Amniotic stem cell (primary cell): ENCODE results near the gene PHLPP1.

Experiments
- DNase-seq: peaks from one replicate; lab custom pipeline; 2025; lab: John Stamatoyannopoulos, UW

The PHLPP1 gene

GRCh38 chr18:62744076-62744968, 29.0 kb downstream of the PHLPP1 start:
- DNase-seq: no peak

DNA sequence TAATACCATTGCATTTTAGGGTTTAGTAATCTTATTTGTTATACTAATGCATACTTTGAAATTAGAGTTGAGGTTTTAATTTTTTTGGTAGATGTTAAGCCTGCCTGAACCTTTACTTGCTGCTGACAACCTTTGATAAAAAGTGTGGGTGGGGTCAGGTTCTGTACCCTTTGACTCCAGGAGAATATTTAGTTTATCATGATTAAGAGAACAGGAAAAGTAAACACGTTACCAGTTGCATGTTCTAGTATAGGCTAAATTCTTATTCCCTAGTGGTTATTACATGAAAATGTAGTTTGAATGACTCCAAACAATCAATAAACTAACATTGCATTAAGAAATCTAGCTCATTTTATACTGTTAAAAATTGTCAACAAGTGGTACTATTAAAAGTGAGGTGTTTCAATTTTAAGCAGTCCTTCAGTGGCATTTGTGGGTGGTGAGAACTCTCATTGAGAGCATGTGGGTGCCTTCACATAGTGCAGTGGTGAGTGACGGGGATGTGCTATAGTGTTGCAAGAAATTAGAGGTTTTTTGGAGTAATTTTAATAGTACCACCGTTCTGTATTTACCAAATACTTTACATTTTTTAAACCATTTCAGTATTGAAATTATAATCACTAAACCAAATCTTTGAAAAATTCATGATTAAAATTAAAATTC, 29.9 kb downstream of the PHLPP1 start:
- no peak for DNase-seq

DNA sequence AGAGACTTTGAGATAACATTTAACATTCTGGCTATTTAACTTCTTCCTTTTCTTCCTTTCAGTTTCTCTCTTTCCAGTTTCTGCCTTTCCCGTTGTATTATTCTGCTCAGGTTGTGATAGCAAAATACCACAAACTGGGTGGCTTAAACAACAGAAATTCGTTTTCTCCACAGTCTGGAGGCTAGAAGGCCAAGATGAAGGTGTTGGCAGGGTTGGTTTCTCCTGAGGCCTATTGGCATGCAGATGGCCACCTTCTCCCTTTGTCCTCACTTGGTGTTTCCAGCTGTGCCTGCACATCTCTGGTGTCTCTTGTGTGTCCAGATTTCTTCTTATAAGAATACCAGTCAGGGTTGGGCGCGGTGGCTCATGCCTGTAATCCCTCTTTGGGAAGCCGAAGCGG, 34.0 kb downstream of the PHLPP1 start:
- no peak for DNase-seq

GRCh38 chr18:62751341-62751821, 36.0 kb downstream of the PHLPP1 start:
- no peak for DNase-seq

- no peak for DNase-seq
Observed at GRCh38 chr18:62751977-62752376, 36.6 kb downstream of the PHLPP1 start.

DNA sequence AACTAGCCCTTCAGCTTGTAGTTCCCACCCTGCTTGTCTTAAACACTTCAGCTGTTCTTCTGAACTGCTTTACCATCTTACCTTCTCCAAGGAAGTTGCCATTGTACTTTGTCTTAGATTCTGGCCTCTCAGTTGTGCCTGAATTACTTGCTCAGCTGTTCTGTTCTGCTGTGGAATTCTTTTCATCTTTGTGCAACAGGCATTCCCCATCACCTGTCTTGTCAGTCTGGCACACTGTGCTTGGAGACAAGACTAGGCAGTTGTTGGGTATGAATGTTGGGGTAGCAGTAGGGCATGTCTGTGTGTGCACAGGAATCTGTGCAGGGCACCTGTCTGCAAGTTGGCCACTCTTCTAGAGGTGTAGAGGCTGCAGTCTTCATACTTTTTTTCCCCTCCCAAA, 38.7 kb downstream of the PHLPP1 start:
- DNase-seq: no peak

GRCh38 chr18:62755454-62755853, 40.1 kb downstream of the PHLPP1 start:
- DNase-seq: no peak

DNA sequence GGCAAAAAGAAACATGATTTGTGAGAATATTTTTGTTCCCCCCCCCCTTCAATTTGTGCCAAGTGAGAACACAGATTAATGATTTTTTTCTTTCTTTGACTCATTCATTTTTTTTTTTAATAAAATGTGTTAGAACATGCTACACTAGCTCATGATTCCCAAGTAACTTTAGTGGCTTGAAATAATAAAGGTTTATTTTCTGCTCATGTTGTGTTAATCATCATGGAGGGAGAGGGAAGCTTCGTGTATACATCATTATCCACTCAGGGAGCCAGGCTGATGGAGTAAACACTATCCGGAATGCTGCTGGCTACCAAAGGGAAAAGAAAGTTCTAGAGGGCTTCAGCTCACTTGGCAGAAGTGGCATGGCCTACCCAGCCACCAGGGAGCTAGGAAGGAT, 40.6 kb downstream of the PHLPP1 start:
- DNase-seq: no peak

GRCh38 chr18:62757399-62758010, 42.2 kb downstream of the PHLPP1 start:
- no peak for DNase-seq

GRCh38 chr18:62758591-62758990, 43.2 kb downstream of the PHLPP1 start:
- no peak for DNase-seq

DNA sequence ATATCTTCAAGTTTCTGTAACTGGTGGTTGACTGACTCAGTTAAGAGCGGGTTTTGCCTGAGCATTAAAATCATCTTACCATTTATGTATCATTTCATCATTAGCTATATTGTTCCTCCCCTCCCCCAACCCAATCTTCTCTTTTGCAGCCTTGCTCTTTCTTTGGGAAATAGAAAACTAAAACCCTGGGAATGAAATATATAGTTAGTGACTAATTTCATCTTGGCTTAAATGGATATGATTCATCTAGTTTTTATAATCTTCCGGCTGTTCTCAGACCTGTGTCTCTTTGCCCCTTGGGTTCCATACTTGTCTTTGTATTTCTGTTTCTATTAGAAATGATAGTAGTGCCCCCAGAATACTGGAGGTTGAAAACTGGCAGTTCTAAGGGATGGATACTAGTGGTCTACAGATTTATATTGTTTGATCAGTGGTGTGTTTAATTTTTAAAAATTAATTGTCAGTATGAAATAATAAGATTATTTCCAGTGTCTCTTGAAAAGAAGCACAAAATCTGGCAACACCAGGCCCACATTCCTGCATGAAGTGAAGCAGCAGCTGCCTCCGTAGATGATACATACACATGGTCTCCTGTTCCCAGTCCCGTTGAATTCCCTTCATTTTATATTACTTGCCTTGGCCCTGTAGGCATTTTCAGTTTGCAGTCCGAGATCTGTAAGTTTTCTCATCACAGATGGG, 44.5 kb downstream of the PHLPP1 start:
- no peak for DNase-seq

DNA sequence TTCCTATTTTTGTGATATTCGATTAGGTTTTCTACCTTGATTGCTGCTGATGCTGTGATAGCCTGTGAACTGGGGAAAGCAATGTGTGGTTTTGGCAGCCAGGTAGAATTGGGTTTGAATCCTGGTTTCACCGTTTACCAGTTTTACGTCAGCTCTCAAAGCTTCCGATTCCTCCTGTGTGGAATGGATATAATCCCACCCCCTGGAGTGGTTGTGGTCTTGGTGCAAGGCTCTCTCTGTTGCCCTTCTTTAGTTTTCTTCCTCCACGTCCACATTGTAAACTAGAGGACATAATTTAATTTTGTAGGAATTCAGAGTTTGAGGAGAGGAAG, 45.0 kb downstream of the PHLPP1 start:
- DNase-seq: no peak

DNA sequence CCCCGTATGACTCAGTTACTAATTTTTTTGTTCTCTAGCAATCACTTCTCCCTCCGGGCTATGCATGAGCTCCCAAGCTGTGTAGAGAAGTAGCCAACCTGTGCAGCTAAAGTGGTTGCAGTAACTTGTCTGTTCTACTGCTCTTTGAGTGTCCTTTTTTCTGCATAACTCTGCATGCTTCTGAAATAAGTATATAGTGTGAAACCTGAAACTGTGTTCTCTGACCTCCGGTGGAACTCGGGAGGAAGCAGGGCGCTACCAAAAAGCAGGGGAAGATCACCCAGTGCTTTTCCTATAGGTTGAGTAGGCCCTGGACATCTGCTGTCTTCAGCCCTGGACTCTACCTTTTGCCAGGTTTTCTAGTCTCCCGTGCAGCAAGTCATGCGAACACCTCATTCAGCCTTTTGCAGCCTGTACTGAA, 47.8 kb downstream of the PHLPP1 start:
- no peak for DNase-seq

DNA sequence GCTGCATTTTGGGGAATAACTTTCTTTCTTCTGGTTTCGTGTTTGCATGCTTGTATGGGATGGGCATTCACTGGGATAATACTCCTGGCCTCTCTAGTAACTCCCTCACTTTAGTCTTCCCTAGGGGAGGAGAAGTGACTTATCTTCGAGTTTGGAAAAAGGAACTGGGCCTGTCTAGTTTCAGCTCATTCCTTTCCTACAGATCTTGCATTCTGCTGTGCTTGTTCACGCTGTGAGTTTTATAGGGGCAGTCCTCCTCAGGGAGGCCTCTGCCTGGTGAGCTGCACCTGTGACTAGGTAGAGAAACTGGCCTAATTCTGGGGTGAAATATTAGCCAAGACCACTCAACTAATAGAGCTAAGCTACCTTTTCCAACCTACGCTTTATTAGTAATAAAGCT, 50.9 kb downstream of the PHLPP1 start:
- no peak for DNase-seq

DNA sequence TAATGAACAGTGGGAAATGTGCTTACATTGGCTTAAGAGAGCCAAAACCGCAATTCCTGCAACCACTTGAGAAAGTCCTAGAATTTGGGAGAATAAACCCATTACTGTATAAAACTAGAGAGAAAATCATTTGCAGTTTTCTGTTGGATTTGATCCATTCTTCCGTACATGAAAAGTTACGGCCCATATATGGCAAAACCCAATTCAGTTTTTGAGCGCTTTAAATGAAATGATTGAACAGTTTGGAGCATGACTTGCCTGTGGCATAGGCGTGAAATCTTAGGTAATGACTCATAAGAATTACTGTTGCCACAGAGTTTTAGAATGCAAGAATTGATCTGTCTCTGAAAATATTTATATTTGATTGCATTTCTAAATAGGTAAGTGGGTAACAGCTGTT, 52.0 kb downstream of the PHLPP1 start:
- no peak for DNase-seq

DNA sequence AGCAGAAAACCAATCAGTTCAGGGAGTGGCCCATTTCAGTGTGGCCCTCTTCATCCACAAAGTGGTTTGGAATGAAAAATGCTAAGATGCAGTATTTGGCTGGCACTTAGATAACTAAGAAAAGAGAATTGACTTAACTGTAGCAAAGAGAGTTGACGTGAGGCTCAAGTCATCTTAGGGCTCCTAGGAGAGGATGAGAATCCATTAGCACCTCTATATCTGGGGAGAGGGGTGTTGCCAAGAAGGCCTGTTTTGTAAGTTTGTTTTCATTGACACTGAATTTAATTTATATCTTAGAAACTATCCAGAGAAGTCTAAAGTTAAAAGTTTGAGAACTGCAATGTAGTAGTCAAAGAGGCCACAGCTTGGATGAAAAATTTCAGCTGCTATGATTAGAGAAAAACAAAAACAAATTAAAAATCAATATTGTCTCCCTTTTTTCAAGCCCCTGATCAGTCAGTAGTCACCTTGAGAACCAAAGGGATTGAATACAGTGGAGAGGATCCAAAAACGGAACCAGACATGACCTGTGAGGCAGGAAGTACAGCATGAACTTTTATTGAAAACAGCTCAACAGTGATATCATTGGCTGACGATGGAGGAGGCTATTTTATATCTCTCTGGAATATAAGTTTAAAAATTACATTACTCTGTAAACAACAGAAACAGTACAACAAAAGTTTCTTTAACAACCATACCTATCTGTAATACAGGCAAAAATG, 52.7 kb downstream of the PHLPP1 start:
- DNase-seq: no peak

DNA sequence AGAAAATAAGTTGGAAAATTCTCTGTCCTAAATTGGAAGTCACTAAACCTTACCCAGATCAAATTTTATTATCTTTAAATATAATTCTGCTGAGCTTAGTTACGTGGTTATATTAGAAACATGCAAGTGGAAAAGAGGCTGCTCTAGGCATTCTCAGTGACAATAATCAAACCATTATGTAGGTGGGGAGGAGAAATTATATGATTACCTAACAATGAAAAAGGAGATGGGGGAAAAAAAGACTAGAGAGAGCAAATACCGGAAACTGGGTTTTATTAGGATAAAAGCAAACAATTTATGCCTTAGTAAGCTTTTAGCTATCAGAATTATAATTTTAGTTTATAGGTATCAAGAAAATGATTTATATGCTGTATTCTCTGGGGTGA, 53.2 kb downstream of the PHLPP1 start:
- no peak for DNase-seq

- no peak for DNase-seq
Observed at GRCh38 chr18:62769216-62769615, 53.9 kb downstream of the PHLPP1 start.

DNA sequence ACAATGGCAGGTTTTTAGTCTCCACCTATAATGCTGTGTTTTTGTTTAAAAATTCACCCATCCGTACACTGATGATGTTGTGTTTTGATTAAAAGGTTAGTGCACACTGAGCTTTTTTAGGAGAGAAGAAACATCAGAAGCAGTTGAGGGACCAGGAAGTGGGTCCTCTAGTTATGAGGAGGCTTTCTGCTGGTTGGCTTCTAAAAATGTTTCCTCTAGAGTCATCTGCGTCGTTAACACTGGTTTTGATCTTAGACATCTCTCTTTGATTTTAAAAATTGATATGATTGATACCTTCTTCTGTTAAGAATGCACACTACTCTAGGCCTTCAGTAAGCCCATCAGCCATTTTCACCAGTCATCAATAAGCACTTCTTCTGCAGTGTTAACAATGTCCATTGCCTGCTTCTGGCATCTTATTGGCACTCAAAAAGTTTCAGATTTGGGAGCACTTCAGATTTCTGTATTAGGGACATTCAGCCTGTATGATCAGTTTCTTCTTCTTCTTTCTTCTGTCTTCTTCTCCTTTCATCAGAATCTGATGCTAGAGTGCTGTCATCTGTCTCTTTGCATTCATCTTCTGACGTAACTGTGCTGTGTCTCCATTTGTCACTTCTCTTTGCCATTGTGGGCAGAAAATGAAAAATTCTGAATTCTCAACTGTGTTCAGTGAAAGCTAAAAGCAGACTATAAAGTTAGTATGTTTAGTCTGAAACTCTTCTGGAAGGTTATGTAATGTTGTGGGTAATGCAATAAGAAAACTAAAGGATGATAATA, 56.3 kb downstream of the PHLPP1 start:
- no peak for DNase-seq

- no peak for DNase-seq
Observed at GRCh38 chr18:62772860-62773584, 57.7 kb downstream of the PHLPP1 start.
